Measurements from ENCODE around the gene OOSP4A. TPM values are rescaled to one million over a fixed set of nuclear protein-coding genes. Genes with fewer than 3 reads are reported as not detected.
"Not testable (repeated sequence)": the region's sequence is repeated elsewhere in the genome, so short reads cannot be mapped to it uniquely, and the experiment has no call there.

The OOSP4A gene
- total RNA-seq, 5 donors from 2014 or later (not counting 1 experiment from before 2014, with no cell fraction given) = not detected

DNA sequence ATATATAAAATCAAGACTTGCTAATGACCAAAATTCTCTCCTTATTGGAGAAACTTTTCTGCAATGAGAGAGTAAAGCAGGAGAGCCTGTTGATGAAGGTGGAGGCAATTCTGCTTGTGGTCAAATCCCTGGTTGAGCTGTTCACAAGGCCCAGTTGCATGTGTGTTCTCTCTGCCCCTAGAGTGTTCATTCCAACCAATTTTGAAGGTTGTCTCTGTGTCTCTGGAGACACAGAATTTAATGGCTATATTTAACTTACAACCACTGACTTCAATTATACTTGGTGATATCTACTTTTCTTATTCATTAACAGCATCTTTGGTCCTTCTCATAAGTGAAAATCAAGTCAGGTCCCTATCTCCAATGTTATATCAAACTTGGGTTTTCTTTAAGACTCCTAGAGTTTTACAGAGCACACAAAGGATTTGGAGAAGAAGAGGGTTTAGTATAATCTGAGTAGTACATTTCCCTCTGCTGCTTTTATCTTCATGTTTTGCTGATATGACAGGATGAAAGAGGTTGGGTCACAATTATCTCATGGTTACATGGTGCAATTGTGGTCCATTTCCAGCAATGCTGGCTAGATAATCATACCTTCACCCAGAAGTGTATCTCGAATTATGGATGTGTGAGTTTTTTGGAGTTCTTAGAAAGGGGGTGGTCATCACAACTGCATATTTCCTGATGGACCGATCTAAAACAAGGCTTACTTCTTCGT is 4.0 kb downstream of the OOSP4A start:
- Mint-ChIP-seq H3K4me1 (no peaks in the 10 kb centered on the region), H3K27ac (no peak overlapping the region), H3K36me3 (no peaks in the 10 kb centered on the region), H3K27me3 (peaks cover 4 to 10% of the 10 kb centered on the region in 2 donors), H3K4me3 (no peak overlapping the region), H3K9me3 (no peaks in the 10 kb centered on the region)
- no peaks in the 10 kb centered on the region for H3K36me3 ChIP-seq (ENCODE audit: control insufficient read depth in 2 of 2, extremely low read depth in 1 of 2, insufficient read depth in 1 of 2, low read length in 1 of 2)
- ChIA-PET POLR2A (no interaction called here), CTCF (no interaction called here)
- no CpG with 5 or more reads among the region's 3 CpGs for WGBS (ENCODE audit: insufficient coverage)
- no peak overlapping the region for H3K27ac ChIP-seq (ENCODE audit: low read length)
- H3K4me1 ChIP-seq (ENCODE audit: control insufficient read depth in 1 of 2, extremely low read depth in 1 of 2, insufficient read depth in 2 of 2, low read length in 2 of 2) = no peaks in the 10 kb centered on the region
- DNase-seq = no peak
- ATAC-seq (replicated peaks in 1 of 4) = no peak
- H3K4me3 ChIP-seq (ENCODE audit: control insufficient read depth in 1 of 2, extremely low read depth in 1 of 2, low read length in 1 of 2) = no peak overlapping the region
- H3K27me3 ChIP-seq (replicated peaks in 1 of 2; ENCODE audit: control insufficient read depth in 2 of 2, extremely low read depth in 1 of 2, insufficient read depth in 2 of 2, low read length in 1 of 2) = no peaks in the 10 kb centered on the region
- no peaks in the 10 kb centered on the region for H3K9me3 ChIP-seq

- Mint-ChIP-seq H3K4me3 (no peak overlapping the region), H3K36me3 (no peaks in the 10 kb centered on the region), H3K4me1 (no peaks in the 10 kb centered on the region), H3K9me3 (no peaks in the 10 kb centered on the region), H3K27me3 (peaks cover 4 to 13% of the 10 kb centered on the region in 2 donors), H3K27ac (no peak overlapping the region)
- Histone ChIP-seq H3K4me3 (ENCODE audit: control insufficient read depth in 1 of 2, extremely low read depth in 1 of 2, low read length in 1 of 2) (no peak overlapping the region), H3K36me3 (ENCODE audit: control insufficient read depth in 2 of 2, extremely low read depth in 1 of 2, insufficient read depth in 1 of 2, low read length in 1 of 2) (no peaks in the 10 kb centered on the region), H3K27ac (ENCODE audit: low read length) (no peak overlapping the region), H3K4me1 (ENCODE audit: control insufficient read depth in 1 of 2, extremely low read depth in 1 of 2, insufficient read depth in 2 of 2, low read length in 2 of 2) (no peaks in the 10 kb centered on the region), H3K27me3 (replicated peaks in 1 of 2; ENCODE audit: control insufficient read depth in 2 of 2, extremely low read depth in 1 of 2, insufficient read depth in 2 of 2, low read length in 1 of 2) (no peaks in the 10 kb centered on the region), H3K9me3 (no peaks in the 10 kb centered on the region)
- CTCF ChIA-PET = no interaction called here
- POLR2A ChIA-PET = no interaction called here
- WGBS (ENCODE audit: insufficient coverage) = no CpG with 5 or more reads among the region's 1 CpG
- ATAC-seq (replicated peaks in 1 of 4) (no peak), DNase-seq (no peak)
Observed at GRCh38 chr11:59968395-59968783, 4.6 kb downstream of the OOSP4A start.

DNA sequence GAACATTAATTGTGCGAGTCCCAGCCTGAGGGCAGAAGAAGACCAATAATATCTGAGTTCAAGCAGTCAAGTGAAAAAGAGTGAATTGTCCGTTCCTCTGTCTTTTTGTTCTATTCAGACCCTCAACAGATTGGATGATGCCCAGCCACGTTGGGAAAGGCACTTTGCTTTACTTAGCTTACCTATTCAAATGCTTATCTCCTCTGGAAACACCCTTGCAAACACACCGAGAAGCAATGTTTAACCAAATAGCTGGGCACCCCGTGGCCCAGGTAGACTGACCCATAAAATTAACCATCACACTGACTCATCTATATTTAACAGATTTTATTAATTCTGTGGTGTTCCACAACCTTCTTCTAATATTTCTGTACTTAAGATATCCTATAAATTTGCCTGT is 9.3 kb downstream of the OOSP4A start:
- WGBS (ENCODE audit: insufficient coverage) = 100% methylated on average over 2 of the region's 5 CpGs
- DNase-seq (no peak), ATAC-seq (replicated peaks in 1 of 4) (no peak)
- Mint-ChIP-seq H3K27me3 (peaks cover under 1 to 8% of the 10 kb centered on the region in 2 donors), H3K9me3 (no peaks in the 10 kb centered on the region), H3K4me3 (no peak overlapping the region), H3K36me3 (no peaks in the 10 kb centered on the region), H3K27ac (no peak overlapping the region), H3K4me1 (no peaks in the 10 kb centered on the region)
- Histone ChIP-seq H3K4me3 (ENCODE audit: control insufficient read depth in 1 of 2, extremely low read depth in 1 of 2, low read length in 1 of 2) (no peak overlapping the region), H3K27ac (ENCODE audit: low read length) (no peak overlapping the region), H3K4me1 (ENCODE audit: control insufficient read depth in 1 of 2, extremely low read depth in 1 of 2, insufficient read depth in 2 of 2, low read length in 2 of 2) (no peaks in the 10 kb centered on the region), H3K36me3 (ENCODE audit: control insufficient read depth in 2 of 2, extremely low read depth in 1 of 2, insufficient read depth in 1 of 2, low read length in 1 of 2) (no peaks in the 10 kb centered on the region), H3K9me3 (no peaks in the 10 kb centered on the region), H3K27me3 (replicated peaks in 1 of 2; ENCODE audit: control insufficient read depth in 2 of 2, extremely low read depth in 1 of 2, insufficient read depth in 2 of 2, low read length in 1 of 2) (peaks cover 0 to 3% of the 10 kb centered on the region in 2 experiments)
- CTCF ChIA-PET = no interaction called here
- POLR2A ChIA-PET = no interaction called here

DNA sequence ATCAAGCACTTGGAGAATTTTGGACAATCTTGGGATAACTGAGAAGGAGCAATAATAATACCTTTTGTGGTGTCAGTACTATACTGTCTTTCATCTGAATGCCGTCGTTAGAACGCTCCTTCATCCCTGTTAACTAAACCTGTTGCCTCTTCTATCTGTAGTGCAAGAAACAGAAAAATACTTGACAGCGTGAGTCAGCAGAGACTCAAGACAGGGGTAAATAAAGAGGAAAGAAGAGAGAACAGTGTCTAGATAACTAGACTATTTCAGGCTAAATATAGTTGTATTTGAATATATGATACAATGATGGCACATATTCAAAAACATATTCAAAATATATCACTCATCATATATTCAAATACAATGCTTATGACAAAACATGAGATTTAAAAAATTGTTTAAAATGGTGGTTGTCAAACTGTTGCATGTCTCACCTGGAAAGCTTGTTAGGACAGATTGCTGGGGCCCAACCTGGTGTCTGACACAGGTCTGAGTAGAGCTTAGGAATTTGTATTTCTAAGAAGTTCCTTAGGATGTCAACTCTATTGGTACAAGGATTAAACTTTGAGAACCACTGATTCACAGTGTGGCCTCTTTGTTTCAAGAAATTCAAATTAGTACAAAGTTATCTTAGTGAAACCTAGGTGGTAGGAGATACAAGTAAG is 17.4 kb downstream of the OOSP4A start:
- H3K4me3 ChIP-seq (ENCODE audit: control insufficient read depth in 1 of 2, extremely low read depth in 1 of 2, low read length in 1 of 2) = no peak overlapping the region
- peaks cover 0 to 3% of the 10 kb centered on the region in 2 experiments for H3K27me3 ChIP-seq (replicated peaks in 1 of 2; ENCODE audit: control insufficient read depth in 2 of 2, extremely low read depth in 1 of 2, insufficient read depth in 2 of 2, low read length in 1 of 2)
- H3K9me3 ChIP-seq = no peaks in the 10 kb centered on the region
- no peak overlapping the region for H3K27ac ChIP-seq (ENCODE audit: low read length)
- CTCF ChIA-PET = no interaction called here
- ATAC-seq (replicated peaks in 1 of 4) = no peak
- no CpG with 5 or more reads among the region's 4 CpGs for WGBS (ENCODE audit: insufficient coverage)
- no peaks in the 10 kb centered on the region for H3K36me3 ChIP-seq (ENCODE audit: control insufficient read depth in 2 of 2, extremely low read depth in 1 of 2, insufficient read depth in 1 of 2, low read length in 1 of 2)
- Mint-ChIP-seq H3K4me3 (no peak overlapping the region), H3K27ac (no peak overlapping the region), H3K4me1 (no peaks in the 10 kb centered on the region), H3K36me3 (no peaks in the 10 kb centered on the region), H3K9me3 (peaks cover 0 to 6% (median 0%) of the 10 kb centered on the region in 3 donors), H3K27me3 (peaks cover 11 to 16% of the 10 kb centered on the region in 2 donors)
- no peaks in the 10 kb centered on the region for H3K4me1 ChIP-seq (ENCODE audit: control insufficient read depth in 1 of 2, extremely low read depth in 1 of 2, insufficient read depth in 2 of 2, low read length in 2 of 2)
- DNase-seq = no peak
- POLR2A ChIA-PET = no interaction called here

- H3K4me3 ChIP-seq (ENCODE audit: control insufficient read depth in 1 of 2, extremely low read depth in 1 of 2, low read length in 1 of 2); H3K27ac Mint-ChIP-seq; H3K4me1 Mint-ChIP-seq; ATAC-seq (replicated peaks in 1 of 4); POLR2A ChIA-PET; H3K9me3 Mint-ChIP-seq; H3K36me3 ChIP-seq (ENCODE audit: control insufficient read depth in 2 of 2, extremely low read depth in 1 of 2, insufficient read depth in 1 of 2, low read length in 1 of 2); H3K4me1 ChIP-seq (ENCODE audit: control insufficient read depth in 1 of 2, extremely low read depth in 1 of 2, insufficient read depth in 2 of 2, low read length in 2 of 2); H3K9me3 ChIP-seq; H3K4me3 Mint-ChIP-seq; H3K36me3 Mint-ChIP-seq; H3K27ac ChIP-seq (ENCODE audit: low read length); DNase-seq; H3K27me3 ChIP-seq (replicated peaks in 1 of 2; ENCODE audit: control insufficient read depth in 2 of 2, extremely low read depth in 1 of 2, insufficient read depth in 2 of 2, low read length in 1 of 2); CTCF ChIA-PET: not testable (repeated sequence)
- peaks cover 11 to 16% of the 10 kb centered on the region in 2 donors for H3K27me3 Mint-ChIP-seq
- no CpG with 5 or more reads among the region's 4 CpGs for WGBS (ENCODE audit: insufficient coverage)
Observed at GRCh38 chr11:59982037-59982436, 18.2 kb downstream of the OOSP4A start.

GRCh38 chr11:59983212-59983611 is 19.4 kb downstream of the OOSP4A start:
- WGBS (ENCODE audit: insufficient coverage) = no CpG with 5 or more reads among the region's 1 CpG
- Mint-ChIP-seq H3K4me1 (no peaks in the 10 kb centered on the region), H3K9me3 (peaks cover 0 to 6% (median 0%) of the 10 kb centered on the region in 3 donors), H3K27ac (no peak overlapping the region), H3K36me3 (no peaks in the 10 kb centered on the region), H3K27me3 (peaks cover 9 to 16% of the 10 kb centered on the region in 2 donors), H3K4me3 (no peak overlapping the region)
- DNase-seq = no peak
- H3K4me3 ChIP-seq (ENCODE audit: control insufficient read depth in 1 of 2, extremely low read depth in 1 of 2, low read length in 1 of 2) = no peak overlapping the region
- ATAC-seq (replicated peaks in 1 of 4) = no peak
- ChIA-PET POLR2A (no interaction called here), CTCF (interaction anchor here in 1 of 2 donors (1.1 kb wide), 1 partner anchor 14 kb away, joined by 3 read pairs; no protein-coding TSS in a partner anchor)
- no peak overlapping the region for H3K27ac ChIP-seq (ENCODE audit: low read length)
- no peaks in the 10 kb centered on the region for H3K9me3 ChIP-seq
- no peaks in the 10 kb centered on the region for H3K36me3 ChIP-seq (ENCODE audit: control insufficient read depth in 2 of 2, extremely low read depth in 1 of 2, insufficient read depth in 1 of 2, low read length in 1 of 2)
- H3K27me3 ChIP-seq (replicated peaks in 1 of 2; ENCODE audit: control insufficient read depth in 2 of 2, extremely low read depth in 1 of 2, insufficient read depth in 2 of 2, low read length in 1 of 2) = no peaks in the 10 kb centered on the region
- no peaks in the 10 kb centered on the region for H3K4me1 ChIP-seq (ENCODE audit: control insufficient read depth in 1 of 2, extremely low read depth in 1 of 2, insufficient read depth in 2 of 2, low read length in 2 of 2)
